ENCODE measurements around the gene GARNL3.

Gene GARNL3

GRCh38 chr9:127305206-127305837 is 40.7 kb downstream of the GARNL3 start:
- in situ Hi-C loops (cut with MboI; ENCODE audit: low pct_unique_long_range_greater_than_20kb, low sequenced_read_pairs), result no loop called here

GRCh38 chr9:127305838-127306226 is 41.3 kb downstream of the GARNL3 start:
- no peak for DNase-seq

More at GRCh38 chr9:127305206-127305837, 40.7 kb downstream of the GARNL3 start:
- DNase-seq, result no peak

GRCh38 chr9:127307802-127308201 is 43.2 kb downstream of the GARNL3 start:
- in situ Hi-C loops (cut with MboI; ENCODE audit: low pct_unique_long_range_greater_than_20kb, low sequenced_read_pairs), result no loop called here
- no peak for DNase-seq

More at GRCh38 chr9:127305838-127306226, 41.3 kb downstream of the GARNL3 start:
- in situ Hi-C loops (cut with MboI; ENCODE audit: low pct_unique_long_range_greater_than_20kb, low sequenced_read_pairs), result no loop called here

- no peak for DNase-seq
- in situ Hi-C loops (cut with MboI; ENCODE audit: low pct_unique_long_range_greater_than_20kb, low sequenced_read_pairs), result no loop called here
These were observed 44.3 kb downstream of the GARNL3 start for GRCh38 chr9:127308652-127309434.

- in situ Hi-C loops (cut with MboI; ENCODE audit: low pct_unique_long_range_greater_than_20kb, low sequenced_read_pairs), result no loop called here
- DNase-seq, result no peak
These were observed 45.1 kb downstream of the GARNL3 start for GRCh38 chr9:127309715-127310114.

- in situ Hi-C loops (cut with MboI; ENCODE audit: low pct_unique_long_range_greater_than_20kb, low sequenced_read_pairs), result no loop called here
- no peak for DNase-seq
These were observed 46.7 kb downstream of the GARNL3 start for GRCh38 chr9:127311239-127311741.

- in situ Hi-C loops (cut with MboI; ENCODE audit: low pct_unique_long_range_greater_than_20kb, low sequenced_read_pairs), result no loop called here
- DNase-seq, result no peak
These were observed 48.5 kb downstream of the GARNL3 start for GRCh38 chr9:127313042-127313560.

GRCh38 chr9:127314911-127315310 is 50.3 kb downstream of the GARNL3 start:
- in situ Hi-C loops (cut with MboI; ENCODE audit: low pct_unique_long_range_greater_than_20kb, low sequenced_read_pairs), result no loop called here

GRCh38 chr9:127316586-127317323 is 52.2 kb downstream of the GARNL3 start:
- no peak for DNase-seq
- in situ Hi-C loops (cut with MboI; ENCODE audit: low pct_unique_long_range_greater_than_20kb, low sequenced_read_pairs), result no loop called here

More at GRCh38 chr9:127314911-127315310, 50.3 kb downstream of the GARNL3 start:
- DNase-seq, result no peak

GRCh38 chr9:127318651-127319167 is 54.1 kb downstream of the GARNL3 start:
- in situ Hi-C loops (cut with MboI; ENCODE audit: low pct_unique_long_range_greater_than_20kb, low sequenced_read_pairs), result no loop called here
- no peak for DNase-seq

- no peak for DNase-seq
- in situ Hi-C loops (cut with MboI; ENCODE audit: low pct_unique_long_range_greater_than_20kb, low sequenced_read_pairs), result no loop called here
These were observed 55.0 kb downstream of the GARNL3 start for GRCh38 chr9:127319366-127320114.

GRCh38 chr9:127320115-127320378 is 55.5 kb downstream of the GARNL3 start:
- DNase-seq, result no peak
- in situ Hi-C loops (cut with MboI; ENCODE audit: low pct_unique_long_range_greater_than_20kb, low sequenced_read_pairs), result no loop called here

GRCh38 chr9:127323393-127323792 is 58.8 kb downstream of the GARNL3 start:
- no peak for DNase-seq
- in situ Hi-C loops (cut with MboI; ENCODE audit: low pct_unique_long_range_greater_than_20kb, low sequenced_read_pairs), result no loop called here

GRCh38 chr9:127330501-127330900 is 65.9 kb downstream of the GARNL3 start:
- in situ Hi-C loops (cut with MboI; ENCODE audit: low pct_unique_long_range_greater_than_20kb, low sequenced_read_pairs), result no loop called here
- DNase-seq, result no peak

GRCh38 chr9:127333221-127334064 is 68.9 kb downstream of the GARNL3 start:
- no peak for DNase-seq

GRCh38 chr9:127334725-127335124 is 70.2 kb downstream of the GARNL3 start:
- in situ Hi-C loops (cut with MboI; ENCODE audit: low pct_unique_long_range_greater_than_20kb, low sequenced_read_pairs), result no loop called here
- no peak for DNase-seq

More at GRCh38 chr9:127333221-127334064, 68.9 kb downstream of the GARNL3 start:
- in situ Hi-C loops (cut with MboI; ENCODE audit: low pct_unique_long_range_greater_than_20kb, low sequenced_read_pairs), result no loop called here

- DNase-seq, result no peak
- in situ Hi-C loops (cut with MboI; ENCODE audit: low pct_unique_long_range_greater_than_20kb, low sequenced_read_pairs), result no loop called here
These were observed 71.5 kb downstream of the GARNL3 start for GRCh38 chr9:127336086-127336485.

Measured in KBM-7 (cell line).